Upper lobe of left lung (tissue), 6 donors: ENCODE data around the gene PATE2. TPM values are rescaled to one million over a fixed set of nuclear protein-coding genes. Genes with fewer than 3 reads are reported as not detected.

Experiments
- ATAC-seq, 2 donors: fragments of 200-7000 bp; cut with Tn5 transposase; one replicate each; pipeline ENCODE4 v1.9.1; 2022; ENCODE audit warnings: mild to moderate bottlenecking in 2 of 2, moderate library complexity in 2 of 2; ENCODE audit not compliant: low FRiP score in 2 of 2
- DNase-seq, 2 donors: peaks; one replicate each; pipeline ENCODE4 v3.0.0-alpha.2; 2019 to 2020
- H3K27ac ChIP-seq, 4 donors: fragments of 200-600 bp; sonication (generic); one replicate each; pipeline ENCODE4 v1.5.1; 2016 to 2019
- H3K27me3 ChIP-seq, 4 donors: fragments of 200-600 bp; sonication (generic); one replicate each; pipeline ENCODE4 v1.5.1; 2017 to 2019
- H3K36me3 ChIP-seq, 4 donors: fragments of 200-600 bp; sonication (generic); one replicate each; pipeline ENCODE4 v1.5.1; 2016 to 2019
- H3K4me1 ChIP-seq, 4 donors: fragments of 200-600 bp; sonication (generic); one replicate each; pipeline ENCODE4 v1.5.1; 2018 to 2019
- H3K4me3 ChIP-seq, 4 donors: fragments of 200-600 bp; sonication (generic); one replicate each; pipeline ENCODE4 v1.5.1; 2017 to 2019; ENCODE audit warnings: mild to moderate bottlenecking in 2 of 4, moderate library complexity in 1 of 4
- H3K9me3 ChIP-seq, 4 donors: fragments of 200-600 bp; sonication (generic); one replicate each; pipeline ENCODE4 v1.5.1; 2018 to 2019
- EP300 ChIP-seq, 4 donors: sonication (generic); formaldehyde crosslinking; IDR thresholded peaks; one replicate each; pipeline ENCODE4 v1.5.1; 2017; ENCODE audit warnings: antibody characterized with exemption in 4 of 4, control low read depth in 2 of 4
- POLR2A ChIP-seq, 4 donors: fragments of 450-650 bp; IDR thresholded peaks; one replicate each; pipeline ENCODE4 v1.5.1; 2016 to 2017; ENCODE audit warnings: antibody characterized with exemption in 4 of 4, mild to moderate bottlenecking in 2 of 4
- POLR2AphosphoS5 ChIP-seq, 2 donors: sonication (generic); formaldehyde crosslinking; IDR thresholded peaks; one replicate each; pipeline ENCODE4 v1.5.1; 2017; ENCODE audit warnings: antibody characterized with exemption in 2 of 2
- WGBS, 2 donors: methylation state at CpG; one replicate each; pipeline ENCODE4 v1.1.5; 2017 to 2018; 5-methylcytosine and 5-hydroxymethylcytosine counted together
- total RNA-seq, 6 donors: library from RNA; depleted of rRNA in 4 of 6; stranded (reverse); fragments of >200 nt in 4 of 6; gene quantifications; one replicate each; pipeline versions ENCODE4 v1.1.0 to v1.2.1, GENCODE V29; 2016 to 2021
- TF ChIP-seq, protein P1 (sequence below), 6 experiments: fragments of 450-650 bp in 4 of 6; fragments of 200-600 bp in 2 of 6; sonication (generic) in 2 of 6; IDR thresholded peaks; one replicate each; pipeline ENCODE4 v1.5.1; 2016 to 2019; ENCODE audit warnings: antibody characterized with exemption in 6 of 6
- donor health status: DM: no; HTN: no; CAD: no; lungs with moderate emphysema.
- donor health status: DM: no; HTN: yes; CAD: no; lungs with severe emphysema.

Gene PATE2
- not detected for total RNA-seq

DNA sequence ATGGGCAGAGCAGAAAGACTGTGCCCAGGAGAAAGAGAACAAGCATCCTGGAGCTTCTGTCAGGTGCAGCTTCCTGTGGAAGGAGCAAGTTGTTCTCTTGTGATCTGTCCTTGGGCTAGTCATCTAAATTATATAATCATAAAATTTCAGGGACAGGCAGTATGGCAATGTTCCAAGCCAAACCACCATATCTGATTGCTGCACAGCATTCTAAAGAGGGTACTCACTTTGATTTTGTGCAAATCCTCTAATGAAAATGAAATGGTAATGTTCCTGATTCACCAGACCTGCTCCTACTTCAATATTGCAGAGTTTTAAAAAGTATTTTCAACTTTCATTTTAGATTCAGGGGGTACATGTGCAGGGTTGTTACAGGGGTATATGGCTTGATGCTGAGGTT, at the start of gene PATE2:
PATE2 (minus strand) TSS at position 101 of the 400 bp plus-strand sequence; CDS start at position 46, 55 bp downstream.
- Histone ChIP-seq H3K4me3 (no peak within 1 kb of the TSS), H3K27me3 (no peaks in the 10 kb centered on the region), H3K27ac (no peak within 1 kb of the TSS), H3K4me1 (no peaks in the 10 kb centered on the region), H3K36me3 (no peaks in the 10 kb centered on the region), H3K9me3 (no peaks in the 10 kb centered on the region)
- ATAC-seq (no peak), DNase-seq (no peak)
- TF ChIP-seq POLR2AphosphoS5 (IDR thresholded peaks at IDR 0.05) (no peak), POLR2A (IDR thresholded peaks at IDR 0.05) (no peak), EP300 (IDR thresholded peaks at IDR 0.05) (no peak)
- TF ChIP-seq, protein P1, sequence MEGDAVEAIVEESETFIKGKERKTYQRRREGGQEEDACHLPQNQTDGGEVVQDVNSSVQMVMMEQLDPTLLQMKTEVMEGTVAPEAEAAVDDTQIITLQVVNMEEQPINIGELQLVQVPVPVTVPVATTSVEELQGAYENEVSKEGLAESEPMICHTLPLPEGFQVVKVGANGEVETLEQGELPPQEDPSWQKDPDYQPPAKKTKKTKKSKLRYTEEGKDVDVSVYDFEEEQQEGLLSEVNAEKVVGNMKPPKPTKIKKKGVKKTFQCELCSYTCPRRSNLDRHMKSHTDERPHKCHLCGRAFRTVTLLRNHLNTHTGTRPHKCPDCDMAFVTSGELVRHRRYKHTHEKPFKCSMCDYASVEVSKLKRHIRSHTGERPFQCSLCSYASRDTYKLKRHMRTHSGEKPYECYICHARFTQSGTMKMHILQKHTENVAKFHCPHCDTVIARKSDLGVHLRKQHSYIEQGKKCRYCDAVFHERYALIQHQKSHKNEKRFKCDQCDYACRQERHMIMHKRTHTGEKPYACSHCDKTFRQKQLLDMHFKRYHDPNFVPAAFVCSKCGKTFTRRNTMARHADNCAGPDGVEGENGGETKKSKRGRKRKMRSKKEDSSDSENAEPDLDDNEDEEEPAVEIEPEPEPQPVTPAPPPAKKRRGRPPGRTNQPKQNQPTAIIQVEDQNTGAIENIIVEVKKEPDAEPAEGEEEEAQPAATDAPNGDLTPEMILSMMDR (IDR thresholded peaks at IDR 0.05): no peak

DNA sequence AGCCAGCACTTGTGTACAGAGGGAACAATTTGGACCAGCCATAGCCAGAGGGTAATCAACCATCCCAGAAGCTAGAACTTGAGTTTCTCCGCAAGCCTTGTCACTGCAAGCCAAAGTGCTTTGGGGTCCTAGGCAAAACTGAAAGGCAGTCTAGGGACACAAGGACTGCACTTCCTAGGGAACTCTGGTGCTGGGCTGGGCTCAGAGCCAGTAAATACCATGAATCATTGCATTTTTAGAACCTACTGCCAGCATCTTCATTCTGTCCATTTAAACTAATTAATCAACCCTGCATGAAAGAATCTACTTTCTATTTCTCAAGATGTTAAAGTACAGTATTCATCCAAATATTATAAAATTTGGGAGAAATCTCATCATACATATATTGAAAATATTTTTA, 29.3 kb upstream of the PATE2 start:
- no peak for ATAC-seq
- Histone ChIP-seq H3K4me1 (no peaks in the 10 kb centered on the region), H3K27me3 (no peaks in the 10 kb centered on the region), H3K9me3 (peaks cover 0 to 8% (median 4%) of the 10 kb centered on the region in 4 donors), H3K36me3 (no peaks in the 10 kb centered on the region), H3K4me3 (no peak overlapping the region), H3K27ac (no peak overlapping the region)
- 100% methylated on average over 1 of the region's 1 CpG for WGBS, 2 donors
- no peak for DNase-seq
- TF ChIP-seq, protein P1 (IDR thresholded peaks at IDR 0.05): no peak
- TF ChIP-seq POLR2A (IDR thresholded peaks at IDR 0.05) (no peak), EP300 (IDR thresholded peaks at IDR 0.05) (no peak), POLR2AphosphoS5 (IDR thresholded peaks at IDR 0.05) (no peak)

DNA sequence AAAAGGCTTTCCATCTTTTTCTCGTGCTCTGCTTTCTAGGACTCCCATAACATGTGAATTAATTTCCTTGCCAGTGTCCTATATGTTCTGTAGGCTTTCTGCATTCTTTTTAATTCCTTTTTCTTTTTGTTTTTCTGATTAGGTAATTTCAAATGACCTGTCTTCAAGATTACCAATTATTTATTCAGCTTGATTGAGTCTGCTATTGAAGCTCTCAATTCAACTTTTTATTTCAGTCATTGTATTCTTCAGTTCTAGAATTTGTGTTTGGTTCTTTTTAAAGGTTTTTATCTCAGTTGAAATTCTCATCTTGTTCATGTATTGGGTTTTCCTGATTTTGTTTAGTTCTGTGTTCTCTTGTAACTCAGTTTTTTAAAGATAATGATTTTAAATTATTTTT, 23.8 kb upstream of the PATE2 start:
- no peak overlapping the region for H3K4me3 ChIP-seq
- ATAC-seq (no peak), DNase-seq (no peak)
- no peak overlapping the region for H3K27ac ChIP-seq
- H3K4me1 ChIP-seq: no peaks in the 10 kb centered on the region
- H3K36me3 ChIP-seq: no peaks in the 10 kb centered on the region
- peaks cover 5 to 29% (median 12%) of the 10 kb centered on the region in 4 donors for H3K9me3 ChIP-seq
- 0 to 2% methylated on average over 1 of the region's 1 CpG for WGBS, 2 donors
- TF ChIP-seq POLR2A (IDR thresholded peaks at IDR 0.05) (no peak), EP300 (IDR thresholded peaks at IDR 0.05) (no peak), POLR2AphosphoS5 (IDR thresholded peaks at IDR 0.05) (no peak)
- TF ChIP-seq, protein P1 (IDR thresholded peaks at IDR 0.05): no peak
- no peaks in the 10 kb centered on the region for H3K27me3 ChIP-seq

GRCh38 chr11:125799808-125800207, 21.2 kb upstream of the PATE2 start:
- peaks cover 5 to 29% (median 12%) of the 10 kb centered on the region in 4 donors for H3K9me3 ChIP-seq
- ATAC-seq: no peak
- 33 to 35% methylated on average over 2 of the region's 2 CpGs for WGBS, 2 donors

GRCh38 chr11:125797641-125798040, 19.0 kb upstream of the PATE2 start:
- Histone ChIP-seq H3K4me1 (no peaks in the 10 kb centered on the region), H3K4me3 (no peak overlapping the region), H3K27me3 (no peaks in the 10 kb centered on the region), H3K9me3 (peaks cover under 1 to 18% (median 7%) of the 10 kb centered on the region in 4 donors), H3K27ac (no peak overlapping the region), H3K36me3 (no peaks in the 10 kb centered on the region)
- WGBS, 2 donors: 46 to 66% methylated on average over 3 to 4 of the region's 4 CpGs
- DNase-seq: no peak
- TF ChIP-seq, protein P1 (IDR thresholded peaks at IDR 0.05): no peak
- no peak for TF ChIP-seq POLR2A (IDR thresholded peaks at IDR 0.05)
- TF ChIP-seq EP300 (IDR thresholded peaks at IDR 0.05): no peak
- no peak for TF ChIP-seq POLR2AphosphoS5 (IDR thresholded peaks at IDR 0.05)
- ATAC-seq: no peak

More at GRCh38 chr11:125799808-125800207, 21.2 kb upstream of the PATE2 start:
- no peak for DNase-seq
- H3K27me3 ChIP-seq: no peaks in the 10 kb centered on the region
- H3K27ac ChIP-seq: no peak overlapping the region
- TF ChIP-seq POLR2AphosphoS5 (IDR thresholded peaks at IDR 0.05): no peak
- no peak for TF ChIP-seq EP300 (IDR thresholded peaks at IDR 0.05)
- TF ChIP-seq, protein P1 (IDR thresholded peaks at IDR 0.05): no peak
- H3K36me3 ChIP-seq: no peaks in the 10 kb centered on the region
- H3K4me3 ChIP-seq: no peak overlapping the region
- no peaks in the 10 kb centered on the region for H3K4me1 ChIP-seq
